HepG2 (cell line): ENCODE results near the gene NEIL1. TPM values are rescaled to one million over a fixed set of nuclear protein-coding genes. Genes with fewer than 3 reads are reported as not detected.
A peak's percentile ranks its signal among the peaks of the same experiment; 100 is the strongest.

Source experiments
- AHR ChIP-seq: IDR thresholded peaks from 2 replicates; pipeline ENCODE4 v1.6.1; 2018; ENCODE audit warnings: missing genetic modification reagents, missing compliant biosample characterization
- ARID2 ChIP-seq: sonication (generic); formaldehyde crosslinking; IDR thresholded peaks from 2 replicates; pipeline ENCODE4 v1.8.1; 2022; ENCODE audit warnings: mild to moderate bottlenecking, missing genetic modification reagents, borderline replicate concordance
- ARNT2 ChIP-seq: sonication (generic); formaldehyde crosslinking; IDR thresholded peaks from 2 replicates; pipeline ENCODE4 v1.8.0; 2022; ENCODE audit warnings: mild to moderate bottlenecking, low read depth, missing genetic modification reagents, moderate library complexity
- DMAP1 ChIP-seq: IDR thresholded peaks from 2 replicates; pipeline ENCODE4 v1.6.1; 2016
- ERF ChIP-seq: IDR thresholded peaks from 2 replicates; pipeline ENCODE4 v1.6.1; 2018; ENCODE audit warnings: missing biosample characterization, missing genetic modification reagents
- GZF1 ChIP-seq: sonication (generic); formaldehyde crosslinking; IDR thresholded peaks from 2 replicates; pipeline ENCODE4 v1.5.1; 2020; ENCODE audit warnings: mild to moderate bottlenecking, missing genetic modification reagents
- IKZF1 ChIP-seq: fragments of 450-650 bp; IDR thresholded peaks from 2 replicates; pipeline ENCODE4 v1.7.1; 2016
- PHF20 ChIP-seq: sonication (generic); formaldehyde crosslinking; IDR thresholded peaks from 2 replicates; pipeline ENCODE4 v1.5.0; 2020; ENCODE audit warnings: mild to moderate bottlenecking, missing genetic modification reagents
- REXO4 ChIP-seq: sonication (generic); formaldehyde crosslinking; IDR thresholded peaks from 2 replicates; pipeline ENCODE4 v1.8.0; 2022; ENCODE audit warnings: missing genetic modification reagents, mild to moderate bottlenecking, borderline replicate concordance
- RFX1 ChIP-seq: fragments of 450-650 bp; IDR thresholded peaks from 2 replicates; pipeline ENCODE4 v1.6.1; 2017
- SMARCE1 ChIP-seq: fragments of 450-650 bp; IDR thresholded peaks from 2 replicates; pipeline ENCODE4 v1.6.1; 2017; ENCODE audit warnings: borderline replicate concordance
- SRSF1 ChIP-seq: fragments of 200-400 bp; formaldehyde crosslinking; optimal IDR thresholded peaks from 2 replicates; pipeline ENCODE3; 2017; ENCODE audit warnings: mild to moderate bottlenecking, low read depth, low read length, moderate library complexity
- ZBTB20 ChIP-seq: sonication (generic); formaldehyde crosslinking; IDR thresholded peaks from 2 replicates; pipeline ENCODE4 v1.8.1; 2023; ENCODE audit warnings: missing genetic modification reagents, low read depth, mild to moderate bottlenecking, borderline replicate concordance
- ZBTB21 ChIP-seq: sonication (generic); formaldehyde crosslinking; IDR thresholded peaks from 2 replicates; pipeline ENCODE4 v1.4.0; 2020; ENCODE audit warnings: missing genetic modification reagents
- ZBTB25 ChIP-seq: IDR thresholded peaks from 2 replicates; pipeline ENCODE4 v1.6.1; 2018; ENCODE audit warnings: missing genetic modification reagents
- ZFP37 ChIP-seq: sonication (generic); formaldehyde crosslinking; IDR thresholded peaks from 2 replicates; pipeline ENCODE4 v1.4.0; 2020; ENCODE audit warnings: missing genetic modification reagents, borderline replicate concordance
- ZNF383 ChIP-seq: sonication (generic); formaldehyde crosslinking; IDR thresholded peaks from 2 replicates; pipeline ENCODE4 v1.4.0; 2020; ENCODE audit warnings: missing genetic modification reagents, mild to moderate bottlenecking, borderline replicate concordance
- ZNF431 ChIP-seq: sonication (generic); formaldehyde crosslinking; IDR thresholded peaks from 2 replicates; pipeline ENCODE4 v1.9.0; 2022; ENCODE audit warnings: missing genetic modification reagents, low read depth, mild to moderate bottlenecking, borderline replicate concordance
- ZNF501 ChIP-seq: sonication (generic); formaldehyde crosslinking; IDR thresholded peaks from 2 replicates; pipeline ENCODE4 v1.5.1; 2020; ENCODE audit warnings: mild to moderate bottlenecking, moderate library complexity, missing genetic modification reagents
- ZNF746 ChIP-seq: sonication (generic); formaldehyde crosslinking; IDR thresholded peaks from 2 replicates; pipeline ENCODE4 v1.8.0; 2022; ENCODE audit warnings: mild to moderate bottlenecking, missing genetic modification reagents
- polyA plus RNA-seq, 8 experiments: library from polyadenylated mRNA; depleted of rRNA in 3 of 8; stranded (reverse) in 7 of 8; unstranded in 1 of 8; fragments of >200 nt; fragmentation: Illumina TruSeq in 4 of 8; extraction: Trizol in 4 of 8; gene quantifications; 2 replicates each; pipeline versions ENCODE4 v1.2.1 to v1.2.3, GENCODE V29; 2011 to 2016; ENCODE audit warnings: low read depth in 4 of 8, missing spikeins in 1 of 8, mixed read lengths in 1 of 8; ENCODE audit not compliant: insufficient read depth in 1 of 8
- total RNA-seq, 5 experiments: library from RNA; depleted of rRNA; stranded (reverse); fragments of >200 nt; fragmentation: Illumina TruSeq; extraction: Trizol; gene quantifications; 2 replicates each; pipeline ENCODE4 v1.2.3, GENCODE V29; 2016; ENCODE audit warnings: low read depth in 1 of 5
- TF ChIP-seq, protein P1 (sequence below): sonication (generic); formaldehyde crosslinking; IDR thresholded peaks from 2 replicates; pipeline ENCODE4 v1.4.0; 2020; ENCODE audit warnings: mild to moderate bottlenecking, missing genetic modification reagents, borderline replicate concordance
- TF ChIP-seq, protein P2 (sequence below): conservative IDR thresholded peaks from 2 replicates; pipeline ENCODE4 v1.6.1; 2018; ENCODE audit warnings: missing genetic modification reagents
- TF ChIP-seq, protein P3 (sequence below), 2 experiments: sonication (generic) in 1 of 2; formaldehyde crosslinking in 1 of 2; IDR thresholded peaks; 2 replicates each; pipeline versions ENCODE4 v1.4.0 to v1.6.1; 2016 to 2020; ENCODE audit warnings: borderline replicate concordance in 1 of 2, low read depth in 1 of 2, mild to moderate bottlenecking in 1 of 2, missing genetic modification reagents in 1 of 2

The NEIL1 gene
- total and polyA plus RNA-seq, 2 of the 13 experiments (the other 11 are each of a cell fraction or from before 2014, with no cell fraction given), result 10.4 to 15.5 TPM

DNA sequence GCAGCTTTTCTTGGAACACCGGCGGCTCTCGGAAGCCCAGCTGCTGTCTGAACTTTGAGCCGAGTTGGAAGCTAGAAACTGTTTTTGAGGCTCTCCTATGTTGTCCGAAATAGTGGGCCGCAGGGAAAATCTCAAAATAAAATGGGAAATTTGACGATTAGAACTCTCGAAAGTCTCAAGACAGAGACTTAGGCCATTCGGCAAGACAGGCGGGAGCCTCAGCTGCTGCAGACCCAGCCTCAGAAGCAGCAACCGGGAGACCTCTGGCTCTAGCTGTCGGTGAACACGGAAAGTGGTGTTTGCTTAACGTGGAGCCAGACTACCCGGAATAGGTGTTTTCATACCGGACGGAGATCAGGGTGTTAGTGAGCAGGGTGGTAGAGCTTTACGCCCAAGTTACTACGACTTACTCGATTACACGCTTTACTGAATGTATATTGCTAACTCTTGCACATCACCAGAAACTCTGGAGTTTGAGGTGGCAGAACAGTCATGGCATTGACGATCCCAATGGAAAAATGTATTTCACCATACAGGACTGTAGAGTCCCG, 21.9 kb downstream of the NEIL1 start (continued):
- TF ChIP-seq REXO4 (CRISPR knock-in tag), result no peak
- TF ChIP-seq GZF1 (CRISPR knock-in tag), result no peak
- TF ChIP-seq RFX1, result no peak
- TF ChIP-seq, protein P1, sequence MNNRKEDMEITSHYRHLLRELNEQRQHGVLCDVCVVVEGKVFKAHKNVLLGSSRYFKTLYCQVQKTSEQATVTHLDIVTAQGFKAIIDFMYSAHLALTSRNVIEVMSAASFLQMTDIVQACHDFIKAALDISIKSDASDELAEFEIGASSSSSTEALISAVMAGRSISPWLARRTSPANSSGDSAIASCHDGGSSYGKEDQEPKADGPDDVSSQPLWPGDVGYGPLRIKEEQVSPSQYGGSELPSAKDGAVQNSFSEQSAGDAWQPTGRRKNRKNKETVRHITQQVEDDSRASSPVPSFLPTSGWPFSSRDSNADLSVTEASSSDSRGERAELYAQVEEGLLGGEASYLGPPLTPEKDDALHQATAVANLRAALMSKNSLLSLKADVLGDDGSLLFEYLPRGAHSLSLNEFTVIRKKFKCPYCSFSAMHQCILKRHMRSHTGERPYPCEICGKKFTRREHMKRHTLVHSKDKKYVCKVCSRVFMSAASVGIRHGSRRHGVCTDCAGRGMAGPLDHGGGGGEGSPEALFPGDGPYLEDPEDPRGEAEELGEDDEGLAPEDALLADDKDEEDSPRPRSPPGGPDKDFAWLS (CRISPR knock-in tag), result no peak
- TF ChIP-seq SMARCE1, result no peak
- TF ChIP-seq ZFP37 (CRISPR knock-in tag), result no peak; the same call in 1 of the 2 replicates
- TF ChIP-seq ARID2 (CRISPR knock-in tag), result no peak
- no peak for TF ChIP-seq ZNF383
- peak; percentile 26; the same call in 1 of the 2 replicates for TF ChIP-seq ZBTB25 (CRISPR knock-in tag)
- TF ChIP-seq, protein P2, sequence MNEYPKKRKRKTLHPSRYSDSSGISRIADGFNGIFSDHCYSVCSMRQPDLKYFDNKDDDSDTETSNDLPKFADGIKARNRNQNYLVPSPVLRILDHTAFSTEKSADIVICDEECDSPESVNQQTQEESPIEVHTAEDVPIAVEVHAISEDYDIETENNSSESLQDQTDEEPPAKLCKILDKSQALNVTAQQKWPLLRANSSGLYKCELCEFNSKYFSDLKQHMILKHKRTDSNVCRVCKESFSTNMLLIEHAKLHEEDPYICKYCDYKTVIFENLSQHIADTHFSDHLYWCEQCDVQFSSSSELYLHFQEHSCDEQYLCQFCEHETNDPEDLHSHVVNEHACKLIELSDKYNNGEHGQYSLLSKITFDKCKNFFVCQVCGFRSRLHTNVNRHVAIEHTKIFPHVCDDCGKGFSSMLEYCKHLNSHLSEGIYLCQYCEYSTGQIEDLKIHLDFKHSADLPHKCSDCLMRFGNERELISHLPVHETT, result peak; percentile 65
- no peak for TF ChIP-seq ZNF431 (CRISPR knock-in tag)
- TF ChIP-seq ZBTB21 (CRISPR knock-in tag), result no peak
- TF ChIP-seq DMAP1 (CRISPR knock-in tag), result peak; percentile 6; the same call in 1 of the 2 replicates
- TF ChIP-seq ZNF746, result no peak
- TF ChIP-seq ARNT2, result peak; percentile 18; the same call in 1 of the 2 replicates
- peak; percentile 54 for TF ChIP-seq PHF20 (CRISPR knock-in tag)
- TF ChIP-seq, protein P3, sequence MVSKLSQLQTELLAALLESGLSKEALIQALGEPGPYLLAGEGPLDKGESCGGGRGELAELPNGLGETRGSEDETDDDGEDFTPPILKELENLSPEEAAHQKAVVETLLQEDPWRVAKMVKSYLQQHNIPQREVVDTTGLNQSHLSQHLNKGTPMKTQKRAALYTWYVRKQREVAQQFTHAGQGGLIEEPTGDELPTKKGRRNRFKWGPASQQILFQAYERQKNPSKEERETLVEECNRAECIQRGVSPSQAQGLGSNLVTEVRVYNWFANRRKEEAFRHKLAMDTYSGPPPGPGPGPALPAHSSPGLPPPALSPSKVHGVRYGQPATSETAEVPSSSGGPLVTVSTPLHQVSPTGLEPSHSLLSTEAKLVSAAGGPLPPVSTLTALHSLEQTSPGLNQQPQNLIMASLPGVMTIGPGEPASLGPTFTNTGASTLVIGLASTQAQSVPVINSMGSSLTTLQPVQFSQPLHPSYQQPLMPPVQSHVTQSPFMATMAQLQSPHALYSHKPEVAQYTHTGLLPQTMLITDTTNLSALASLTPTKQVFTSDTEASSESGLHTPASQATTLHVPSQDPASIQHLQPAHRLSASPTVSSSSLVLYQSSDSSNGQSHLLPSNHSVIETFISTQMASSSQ (IDR thresholded peaks at IDR 0.05; ENCODE audit: low read depth), result peak; percentile 44; the same call in 1 of the 2 replicates
- TF ChIP-seq, protein P3 (CRISPR knock-in tag; IDR thresholded peaks at IDR 0.05; ENCODE audit: borderline replicate concordance), result no peak
- TF ChIP-seq AHR, result no peak
- TF ChIP-seq ZBTB20 (CRISPR knock-in tag), result no peak
- no peak for TF ChIP-seq IKZF1
- no peak for TF ChIP-seq SRSF1
- TF ChIP-seq ZNF501 (CRISPR knock-in tag), result peak; percentile 97
- TF ChIP-seq ERF (CRISPR knock-in tag), result no peak; the same call in 1 of the 2 replicates
